Immature natural killer cell (primary cell): ENCODE measurements around the gene NTN1. TPM values are rescaled to one million over a fixed set of nuclear protein-coding genes. Genes with fewer than 3 reads are reported as not detected.

Source experiments
- DNase-seq, 3 donors: peaks; one replicate each; pipeline ENCODE4 v3.0.0; 2022; ENCODE audit warnings: mixed read lengths in 1 of 3
- H3K27ac Mint-ChIP-seq, 6 donors: one replicate each; pipeline ENCODE4 v1.8.0; 2020; ENCODE audit warnings: mixed read lengths in 6 of 6, mild to moderate bottlenecking in 5 of 6, inconsistent platforms in 4 of 6, moderate library complexity in 3 of 6
- H3K27me3 Mint-ChIP-seq, 3 donors: one replicate each; pipeline ENCODE4 v1.8.0; 2020 to 2021; ENCODE audit warnings: low read depth in 3 of 3, mild to moderate bottlenecking in 3 of 3, mixed read lengths in 3 of 3, moderate library complexity in 3 of 3, inconsistent platforms in 1 of 3
- H3K36me3 Mint-ChIP-seq, 3 donors: one replicate each; pipeline ENCODE4 v1.8.0; 2020; ENCODE audit warnings: mixed read lengths in 3 of 3, inconsistent platforms in 2 of 3, mild to moderate bottlenecking in 2 of 3
- H3K4me1 Mint-ChIP-seq, 2 donors: one replicate each; pipeline ENCODE4 v1.8.0; 2020; ENCODE audit warnings: inconsistent platforms in 2 of 2, mild to moderate bottlenecking in 2 of 2, mixed read lengths in 2 of 2, moderate library complexity in 1 of 2
- H3K4me3 Mint-ChIP-seq, 5 donors: one replicate each; pipeline ENCODE4 v1.8.0; 2020; ENCODE audit warnings: mild to moderate bottlenecking in 5 of 5, mixed read lengths in 5 of 5, inconsistent platforms in 3 of 5, moderate library complexity in 3 of 5
- H3K9me3 Mint-ChIP-seq, 6 donors: one replicate each; pipeline ENCODE4 v1.8.0; 2020; ENCODE audit warnings: mild to moderate bottlenecking in 6 of 6, mixed read lengths in 6 of 6, inconsistent platforms in 4 of 6, moderate library complexity in 3 of 6
- polyA plus RNA-seq, 3 donors: library from polyadenylated mRNA; unstranded; fragments of 300-500 nt; fragmentation: Illumina TruSeq; gene quantifications; one replicate each; pipeline ENCODE4 v1.2.3, GENCODE V29; 2021

Gene NTN1
- polyA plus RNA-seq, 3 donors from 2014 or later, result not detected

DNA sequence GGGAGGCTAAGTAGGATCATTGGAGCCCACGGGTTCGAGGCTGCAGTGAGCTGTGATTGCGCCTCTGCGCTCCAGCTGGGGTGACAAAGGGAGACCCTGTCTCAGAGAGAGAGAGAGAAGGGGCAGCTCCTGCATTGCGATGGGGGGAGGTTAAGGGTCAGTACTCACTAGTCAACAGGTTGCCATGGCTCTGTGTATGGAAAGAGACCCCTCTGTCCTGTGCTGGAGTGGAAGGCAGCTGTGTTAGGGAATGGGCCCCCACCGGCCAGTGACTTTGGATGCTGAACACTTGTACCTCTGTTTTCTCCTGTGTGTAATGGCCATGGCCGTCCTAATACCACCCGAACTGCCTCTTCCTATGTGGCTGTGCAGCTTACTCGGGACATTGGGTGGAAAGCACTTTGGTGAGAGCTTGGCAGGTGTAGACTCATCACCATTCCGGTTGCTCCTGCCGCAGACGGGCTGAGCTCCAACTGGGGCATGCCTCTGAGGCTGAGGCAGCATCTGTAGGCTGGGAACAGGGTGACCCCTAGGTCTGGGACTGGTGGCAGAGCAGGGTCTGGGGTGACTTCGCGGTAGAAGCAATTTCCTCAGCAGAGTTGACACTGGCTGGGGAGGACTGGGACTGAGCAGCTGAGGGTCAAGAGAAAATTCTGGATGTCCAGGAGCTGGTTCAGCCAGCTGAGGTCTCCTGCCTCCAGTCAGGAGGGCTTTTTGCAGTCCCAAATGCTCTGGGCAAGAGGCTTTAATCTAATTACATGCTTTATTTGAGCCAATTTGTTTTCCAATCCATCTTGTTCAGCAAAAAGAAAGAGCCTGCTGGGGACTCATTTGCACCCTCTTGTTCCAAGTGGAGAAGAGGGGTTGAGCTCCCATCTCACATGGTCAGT, 184.5 kb downstream of the NTN1 start:
- no peak for DNase-seq
- Mint-ChIP-seq H3K36me3 (no peaks in the 10 kb centered on the region), H3K9me3 (no peaks in the 10 kb centered on the region), H3K27me3 (peaks cover 3 to 14% (median 10%) of the 10 kb centered on the region in 3 donors), H3K4me3 (no peak overlapping the region), H3K4me1 (no peaks in the 10 kb centered on the region), H3K27ac (no peak overlapping the region)

DNA sequence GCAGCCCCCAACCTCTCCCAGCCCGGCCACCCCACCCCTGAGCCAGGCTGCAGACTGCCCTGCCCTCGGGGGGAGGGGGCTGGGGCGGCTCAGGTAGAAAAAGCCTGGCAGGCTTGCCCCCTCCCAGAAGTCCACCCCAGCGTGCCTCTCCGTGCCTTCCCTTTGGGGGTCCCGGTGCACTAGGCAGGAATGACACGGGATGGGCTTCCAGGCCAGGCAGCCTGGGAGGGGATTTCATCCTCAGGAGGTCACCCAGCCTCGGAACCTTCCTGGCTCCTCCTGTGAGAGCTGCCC, 185.0 kb downstream of the NTN1 start:
- Mint-ChIP-seq H3K4me1 (no peaks in the 10 kb centered on the region), H3K4me3 (no peak overlapping the region), H3K27ac (no peak overlapping the region), H3K27me3 (peaks cover 2 to 13% (median 10%) of the 10 kb centered on the region in 3 donors), H3K36me3 (no peaks in the 10 kb centered on the region), H3K9me3 (no peaks in the 10 kb centered on the region)
- no peak for DNase-seq

DNA sequence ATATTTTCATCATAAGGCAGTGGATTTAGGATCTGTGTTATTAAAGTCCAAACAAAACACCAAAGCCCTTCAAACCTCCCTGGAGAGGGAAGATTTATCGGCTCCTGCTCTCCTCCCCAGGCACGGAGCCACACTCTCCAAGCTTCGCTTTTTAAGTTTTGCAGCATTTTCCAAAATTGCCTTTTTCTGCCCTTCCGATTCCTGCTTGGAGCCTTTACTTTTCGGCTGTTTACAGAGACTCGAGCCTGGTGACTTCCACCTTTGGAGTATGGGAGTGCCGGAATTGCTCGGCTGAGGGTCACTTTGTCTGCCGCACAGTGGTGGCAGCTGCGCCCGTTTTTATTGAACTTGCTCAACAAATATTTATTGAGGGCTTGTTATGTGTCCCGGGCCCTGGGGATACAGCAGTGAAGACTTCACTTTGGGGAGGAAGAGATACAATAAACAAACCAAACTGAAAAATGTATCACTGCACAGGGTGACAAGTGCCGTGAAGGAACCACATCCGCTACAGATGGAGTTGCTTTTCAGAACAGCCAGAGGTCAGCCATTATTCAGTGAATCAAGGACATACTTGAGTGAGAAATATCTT, 185.5 kb downstream of the NTN1 start:
- Mint-ChIP-seq H3K27me3 (peaks cover 2 to 13% (median 10%) of the 10 kb centered on the region in 3 donors), H3K4me1 (no peaks in the 10 kb centered on the region), H3K36me3 (no peaks in the 10 kb centered on the region), H3K27ac (no peak overlapping the region), H3K9me3 (no peaks in the 10 kb centered on the region), H3K4me3 (no peak overlapping the region)
- no peak for DNase-seq

DNA sequence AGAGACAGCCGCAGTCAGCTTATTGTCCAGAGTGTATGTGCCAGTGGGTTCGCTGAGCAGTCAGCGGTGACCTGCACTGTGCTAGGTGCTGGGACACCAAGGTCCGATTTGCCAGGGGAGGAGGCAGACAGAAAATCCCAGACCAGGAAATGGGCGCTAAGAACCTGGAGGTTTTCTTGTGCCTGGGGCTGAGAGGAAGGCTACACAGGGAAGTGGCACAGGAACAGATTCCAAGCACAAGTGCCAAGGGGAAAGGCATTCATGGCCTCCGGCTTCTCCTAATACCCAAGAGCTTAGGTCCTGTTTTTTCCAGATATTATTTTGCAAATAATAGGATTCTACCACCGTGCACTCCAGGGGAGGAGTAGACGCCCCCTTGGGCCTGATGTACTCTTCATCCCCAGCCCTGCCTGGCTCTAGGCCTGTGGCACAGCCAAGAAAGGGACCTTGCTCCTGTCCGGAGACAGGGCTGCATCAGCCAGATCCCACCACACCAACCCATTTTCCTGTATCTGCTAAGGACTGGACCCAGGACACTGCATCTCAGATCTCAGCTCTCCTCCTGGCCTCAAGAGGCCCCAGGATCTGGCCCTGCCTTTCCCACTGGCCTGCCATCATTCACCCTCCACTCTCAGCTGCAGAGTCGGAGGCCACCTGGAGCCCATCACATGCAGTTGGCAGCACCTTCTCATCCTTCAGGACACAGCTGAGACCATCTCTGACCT, 187.2 kb downstream of the NTN1 start:
- Mint-ChIP-seq H3K27ac (no peak overlapping the region), H3K9me3 (no peaks in the 10 kb centered on the region), H3K36me3 (no peaks in the 10 kb centered on the region), H3K27me3 (peaks cover 2 to 13% (median 10%) of the 10 kb centered on the region in 3 donors), H3K4me3 (no peak overlapping the region), H3K4me1 (no peaks in the 10 kb centered on the region)
- DNase-seq, result no peak

DNA sequence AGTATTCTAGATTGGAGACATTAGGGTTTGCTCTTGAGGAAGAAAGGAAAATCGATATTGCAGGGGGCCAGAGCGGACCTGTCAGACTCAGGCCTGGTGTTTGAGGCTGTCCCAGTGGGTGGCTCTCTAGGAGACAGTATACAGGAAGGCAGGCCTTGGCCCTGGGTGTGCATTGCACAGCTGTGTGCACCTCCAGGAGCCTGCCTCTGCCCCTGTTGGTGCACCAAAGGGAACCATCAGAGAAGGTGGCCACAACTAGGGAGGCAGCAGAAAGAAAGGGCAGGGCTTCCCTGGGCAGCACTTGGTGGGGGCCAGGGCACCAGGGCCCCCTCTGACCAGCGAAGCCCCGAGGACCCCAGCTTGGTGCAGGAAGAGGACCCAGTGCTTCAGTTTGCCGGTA, 188.0 kb downstream of the NTN1 start:
- Mint-ChIP-seq H3K4me3 (no peak overlapping the region), H3K4me1 (no peaks in the 10 kb centered on the region), H3K27ac (no peak overlapping the region), H3K36me3 (no peaks in the 10 kb centered on the region), H3K27me3 (peaks cover 3 to 13% (median 8%) of the 10 kb centered on the region in 3 donors), H3K9me3 (peaks cover 0 to under 1% (median 0%) of the 10 kb centered on the region in 6 donors)
- DNase-seq, result no peak

DNA sequence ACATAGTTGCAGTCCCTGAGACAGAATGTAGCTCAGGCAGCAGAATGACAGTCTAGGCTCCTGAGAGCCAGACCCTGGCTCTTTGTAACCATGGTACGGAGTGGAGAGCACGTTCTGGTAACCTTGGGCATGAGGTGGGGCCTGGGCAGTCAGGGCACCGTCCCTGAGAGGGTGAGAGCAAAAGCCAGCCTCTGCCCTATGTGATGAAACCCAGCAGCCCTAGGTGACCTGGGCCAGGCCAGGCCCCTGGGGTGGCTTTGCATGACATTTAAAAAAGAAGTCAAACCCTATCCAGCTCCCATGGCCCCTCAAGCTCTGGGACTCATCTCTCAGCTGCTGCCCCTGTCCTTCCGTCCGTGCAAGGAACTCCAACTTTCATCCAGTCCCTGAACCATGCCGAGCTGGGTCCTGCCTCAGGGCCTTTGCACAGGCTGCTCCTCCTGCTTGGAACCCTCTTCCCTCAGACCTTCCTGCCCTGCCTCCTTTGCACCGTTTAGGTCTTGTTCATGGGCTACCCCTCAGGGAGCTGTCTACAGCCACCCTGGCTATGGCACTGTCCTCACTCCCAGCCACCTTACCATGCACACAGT, 188.6 kb downstream of the NTN1 start:
- Mint-ChIP-seq H3K27me3 (peaks cover 1 to 10% (median 6%) of the 10 kb centered on the region in 3 donors), H3K4me1 (no peaks in the 10 kb centered on the region), H3K27ac (no peak overlapping the region), H3K4me3 (no peak overlapping the region), H3K36me3 (no peaks in the 10 kb centered on the region), H3K9me3 (peaks cover 0 to 2% (median 0%) of the 10 kb centered on the region in 6 donors)
- no peak for DNase-seq

DNA sequence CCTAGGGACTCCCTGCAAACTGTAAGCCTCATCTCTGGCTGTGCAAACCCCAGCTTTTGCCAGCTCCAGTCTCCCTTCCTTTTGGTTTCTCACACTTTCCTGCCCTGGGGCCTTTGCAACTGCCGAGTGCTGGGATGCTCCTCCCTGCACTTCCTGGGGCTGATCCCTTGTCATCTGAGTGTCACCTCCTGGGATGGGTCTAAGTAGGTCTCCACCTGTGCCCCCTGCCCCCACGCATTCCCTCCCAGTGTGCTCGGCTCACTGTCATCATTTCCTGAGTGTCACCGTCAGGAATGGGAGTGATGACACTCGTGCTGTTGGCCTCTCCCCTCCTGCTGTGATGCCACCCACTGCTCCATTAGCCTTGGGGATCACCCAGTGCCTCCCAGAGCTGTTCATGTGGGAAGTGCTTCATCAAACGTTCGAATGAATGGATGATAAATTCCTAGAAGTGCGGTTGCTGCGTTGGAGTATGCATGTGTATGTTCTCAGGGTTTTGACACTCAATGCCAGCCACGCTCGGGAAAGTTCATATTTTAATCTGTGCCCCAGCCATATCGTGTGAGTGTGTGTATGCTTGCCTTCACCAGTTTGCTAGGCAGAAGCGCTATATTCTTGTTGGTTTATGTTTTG, 189.9 kb downstream of the NTN1 start:
- Mint-ChIP-seq H3K9me3 (peaks cover 2 to 16% (median 12%) of the 10 kb centered on the region in 6 donors), H3K27me3 (peaks cover 2 to 5% (median 2%) of the 10 kb centered on the region in 3 donors), H3K4me1 (no peaks in the 10 kb centered on the region), H3K36me3 (peaks cover 0 to 7% (median 6%) of the 10 kb centered on the region in 3 donors), H3K27ac (no peak overlapping the region), H3K4me3 (no peak overlapping the region)
- DNase-seq, result no peak

DNA sequence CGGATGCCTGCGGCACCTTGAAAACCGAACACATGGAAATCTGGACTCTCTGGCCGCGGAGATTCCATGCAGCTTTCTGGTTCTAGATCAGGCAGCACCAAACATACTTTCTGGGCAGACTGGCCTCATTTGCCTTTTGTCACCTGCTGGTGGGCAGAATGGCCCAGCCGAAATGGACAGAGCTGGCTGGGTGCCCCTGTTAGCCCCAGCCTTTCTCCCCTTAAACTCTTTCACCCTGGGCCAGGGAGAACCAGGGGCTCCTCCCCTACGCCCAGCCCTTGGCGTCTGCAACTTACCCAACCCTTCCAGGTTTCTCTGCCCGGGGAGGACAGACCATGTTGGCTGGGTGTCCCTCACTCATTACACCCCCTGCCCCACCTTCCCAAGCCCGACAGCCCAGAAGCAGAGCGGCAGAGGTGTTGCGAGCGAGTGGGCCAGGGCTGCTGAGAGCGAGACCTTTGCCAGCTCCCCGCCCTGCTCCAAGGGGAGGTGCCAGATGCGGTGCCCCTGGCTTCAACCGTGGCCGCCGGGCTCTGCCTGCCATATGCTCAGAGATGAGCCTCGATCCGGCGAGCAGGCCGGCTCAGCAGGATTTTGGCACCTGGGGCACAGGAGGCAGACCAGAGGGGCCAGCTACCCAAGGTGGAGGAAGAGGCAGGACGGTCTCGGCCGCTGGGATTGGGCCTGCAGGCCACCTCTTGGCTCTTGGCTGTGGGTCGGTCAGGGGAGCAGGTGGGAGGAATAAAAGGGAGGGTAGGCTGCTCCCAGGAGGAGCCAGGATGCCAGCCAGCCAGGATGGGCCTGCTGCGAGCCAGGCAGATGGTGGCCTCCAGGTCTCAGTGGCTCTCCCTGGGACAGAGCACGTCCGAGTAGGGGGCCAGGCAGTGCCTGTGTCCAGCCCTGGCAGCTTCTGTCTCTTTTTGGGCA, 191.3 kb downstream of the NTN1 start:
- Mint-ChIP-seq H3K27ac (no peak overlapping the region), H3K36me3 (peaks cover 5 to 7% (median 6%) of the 10 kb centered on the region in 3 donors), H3K9me3 (peaks cover 7 to 26% (median 18%) of the 10 kb centered on the region in 6 donors), H3K27me3 (peaks cover 2 to 13% (median 2%) of the 10 kb centered on the region in 3 donors), H3K4me1 (no peaks in the 10 kb centered on the region), H3K4me3 (no peak overlapping the region)
- DNase-seq, result no peak

DNA sequence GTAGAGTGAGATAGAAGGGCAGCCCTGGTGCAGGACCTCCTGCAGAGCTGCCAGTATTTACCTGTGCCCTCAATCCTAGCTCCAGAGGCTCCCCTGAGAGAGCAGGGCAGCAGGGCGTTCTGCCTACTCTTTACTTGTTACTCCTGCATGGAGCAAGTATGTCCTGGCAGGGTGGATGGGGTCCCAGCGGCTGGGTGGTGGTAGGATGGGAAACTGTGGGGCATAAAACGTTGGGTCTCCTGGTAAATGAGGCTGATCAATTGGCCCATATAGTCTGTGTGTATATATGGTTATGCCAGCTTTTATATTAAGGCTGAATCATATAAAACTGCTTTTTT, 192.0 kb downstream of the NTN1 start:
- Mint-ChIP-seq H3K9me3 (peaks cover 7 to 26% (median 18%) of the 10 kb centered on the region in 6 donors), H3K27ac (no peak overlapping the region), H3K4me3 (no peak overlapping the region), H3K36me3 (peaks cover 5 to 7% (median 6%) of the 10 kb centered on the region in 3 donors), H3K27me3 (peaks cover 2 to 13% (median 2%) of the 10 kb centered on the region in 3 donors), H3K4me1 (no peaks in the 10 kb centered on the region)
- no peak for DNase-seq

DNA sequence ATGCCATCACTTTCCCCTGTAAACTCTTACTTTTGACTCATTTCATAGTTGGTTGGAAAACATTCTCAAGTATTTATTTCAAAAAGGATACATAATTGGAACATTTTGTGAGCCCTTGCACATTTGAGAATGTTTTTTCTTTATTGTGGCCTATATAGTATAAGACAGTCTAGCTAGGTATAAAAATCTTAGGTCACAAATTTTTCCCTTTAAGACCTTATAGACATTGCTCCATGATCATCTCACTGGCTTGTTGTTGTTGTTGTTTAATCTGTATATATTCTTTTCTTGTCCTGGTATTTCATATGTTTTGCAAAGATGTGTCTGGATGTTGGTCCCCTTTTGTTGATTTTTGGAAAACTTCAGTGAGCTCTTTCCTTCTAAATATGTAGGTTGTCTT, 194.2 kb downstream of the NTN1 start:
- DNase-seq, result no peak
- Mint-ChIP-seq H3K4me3 (no peak overlapping the region), H3K27ac (no peak overlapping the region), H3K9me3 (peaks cover 7 to 26% (median 18%) of the 10 kb centered on the region in 6 donors), H3K36me3 (peaks cover 5 to 7% (median 6%) of the 10 kb centered on the region in 3 donors), H3K4me1 (no peaks in the 10 kb centered on the region), H3K27me3 (peaks cover 2 to 10% (median 4%) of the 10 kb centered on the region in 3 donors)

DNA sequence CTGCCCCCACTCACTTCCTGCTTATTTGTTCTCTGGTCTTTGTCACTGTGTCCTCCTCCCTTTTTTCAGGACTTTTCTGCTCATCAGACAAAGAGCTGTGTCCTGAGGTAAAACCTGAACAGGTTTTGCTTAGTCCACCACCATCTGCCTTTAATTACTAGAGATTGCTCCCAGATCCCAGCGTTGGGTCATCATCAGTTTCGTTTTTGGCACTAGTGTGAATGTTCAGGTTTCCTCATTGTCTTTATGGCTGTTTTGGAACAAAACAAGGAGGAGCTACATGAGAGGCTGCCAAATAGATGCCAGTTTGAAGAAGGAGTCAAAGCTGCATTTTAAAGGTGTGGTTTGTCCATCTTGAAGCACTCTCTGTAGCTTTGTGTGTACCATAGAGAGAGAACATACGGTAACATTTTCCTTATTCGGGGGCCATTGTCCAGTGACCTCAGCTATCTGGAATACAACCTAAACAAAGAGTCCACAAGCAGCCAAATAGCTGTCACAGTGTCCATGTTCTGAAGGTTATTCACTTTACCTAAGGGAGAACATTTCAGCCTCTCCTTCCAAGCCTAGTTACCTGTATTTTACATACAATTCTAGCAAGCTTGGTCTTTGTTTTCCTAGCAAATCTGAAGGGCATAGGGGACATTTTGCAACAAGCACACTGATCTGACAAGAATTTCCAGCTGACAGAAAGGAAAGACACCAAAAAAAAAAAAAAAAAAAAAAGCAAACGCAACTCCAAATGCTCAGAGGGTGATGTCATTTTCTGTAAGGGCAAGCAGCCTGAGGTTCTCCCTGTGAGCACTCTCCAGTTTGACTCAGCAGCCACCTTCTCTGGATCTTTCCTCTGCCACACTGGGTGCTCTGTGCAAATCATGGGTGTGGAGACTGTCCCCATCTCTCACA, 196.1 kb downstream of the NTN1 start:
- no peak overlapping the region for H3K4me3 Mint-ChIP-seq
- no peaks in the 10 kb centered on the region for H3K4me1 Mint-ChIP-seq
- peaks cover 5 to 7% (median 6%) of the 10 kb centered on the region in 3 donors for H3K36me3 Mint-ChIP-seq
- H3K27me3 Mint-ChIP-seq, result peaks cover 4 to 10% (median 6%) of the 10 kb centered on the region in 3 donors
- no peak overlapping the region for H3K27ac Mint-ChIP-seq
- peaks cover 7 to 26% (median 18%) of the 10 kb centered on the region in 6 donors for H3K9me3 Mint-ChIP-seq
- DNase-seq, result no peak
